K562 (cell line): ENCODE measurements around the gene CFAP251. TPM values are rescaled to one million over a fixed set of nuclear protein-coding genes. Genes with fewer than 3 reads are reported as not detected.

Experiments used
- ATAC-seq: fragments of 200-7000 bp; cut with Tn5 transposase; 3 replicates; pipeline ENCODE4 v1.9.1; 2020; ENCODE audit warnings: moderate library complexity
- BruUV-seq: library from RNA; stranded (reverse); fragments of 400-500 nt; replicated peaks from 2 replicates; lab custom pipeline; 2021; lab: Mats Ljungman, UMichigan
- CTCF ChIA-PET: fragments of 300-600 bp; formaldehyde crosslinking; extraction: SDS; loops from one replicate; lab custom pipeline; 2021; ENCODE audit warnings: low intra/inter-chr PET ratio; lab: Yijun Ruan, JAX
- POLR2A ChIA-PET: fragments of 300-600, 350-650 bp; sonication (Branson Sonifier 250); formaldehyde crosslinking; extraction: SDS; loops from one replicate; lab custom pipeline; 2021; ENCODE audit warnings: antibody characterized with exemption, inconsistent platforms; lab: Yijun Ruan, JAX
- DNase-seq, 4 experiments: peaks; one replicate each; pipeline versions ENCODE4 v3.0.0 to v3.0.0-alpha.2; 2011 to 2018; ENCODE audit warnings: low spot score in 3 of 4, mixed read lengths in 3 of 4; ENCODE audit errors: extremely low read depth in 1 of 4
- FAIRE-seq: peaks from 2 replicates; lab custom pipeline; 2011; peaks lifted over from hg19 to GRCh38; lab: Jason Lieb, UNC
- H2AFZ ChIP-seq: 2 replicates; pipeline ENCODE4 v1.6.0; 2011; ENCODE audit warnings: low read depth, low read length, control low read depth, inconsistent platforms
- H3K27ac ChIP-seq: fragments of 200-600 bp; 3 replicates; pipeline ENCODE4 v1.8.0; 2011; ENCODE audit warnings: low read depth, mild to moderate bottlenecking, control low read depth, inconsistent platforms, low read length, moderate library complexity, mixed read lengths; ENCODE audit errors: extremely low read depth
- H3K27me3 ChIP-seq, 2 experiments: fragments of 300-600 bp in 1 of 2; 2 replicates in 1 of 2; 3 replicates in 1 of 2; pipeline versions ENCODE4 v1.6.0 to v1.8.0; 2011; ENCODE audit warnings: inconsistent platforms in 2 of 2, low read length in 2 of 2, mild to moderate bottlenecking in 1 of 2, mixed read lengths in 1 of 2, moderate library complexity in 1 of 2; ENCODE audit not compliant: control insufficient read depth in 2 of 2, insufficient read depth in 2 of 2
- H3K36me3 ChIP-seq: fragments of 300-600 bp; 3 replicates; pipeline ENCODE4 v1.8.0; 2011; ENCODE audit warnings: mild to moderate bottlenecking, low read length, inconsistent platforms; ENCODE audit not compliant: control insufficient read depth, insufficient read depth
- H3K4me1 ChIP-seq, 2 experiments: fragments of 200-600 bp in 1 of 2; replicated peaks in 1 of 2; 2 replicates in 1 of 2; 3 replicates in 1 of 2; pipeline versions ENCODE4 v1.5.1 to v1.8.0; 2011; ENCODE audit warnings: inconsistent platforms in 2 of 2, low read length in 2 of 2, mild to moderate bottlenecking in 1 of 2, mixed read lengths in 1 of 2, moderate library complexity in 1 of 2; ENCODE audit not compliant: control insufficient read depth in 2 of 2, insufficient read depth in 2 of 2
- H3K4me2 ChIP-seq: 2 replicates; pipeline ENCODE4 v1.6.1; 2011; ENCODE audit warnings: low read length, control low read depth, inconsistent platforms, mixed read lengths; ENCODE audit not compliant: insufficient read depth
- H3K4me3 ChIP-seq: fragments of 200-600 bp; sonication (generic), shearing (Covaris generic); 2 replicates; pipeline ENCODE4 v1.5.1; 2016; ENCODE audit warnings: control low read depth, inconsistent platforms
- H3K79me2 ChIP-seq: fragments of 200-600 bp; 3 replicates; pipeline ENCODE4 v1.8.0; 2011; ENCODE audit warnings: low read length, inconsistent platforms; ENCODE audit not compliant: control insufficient read depth, insufficient read depth
- H3K9ac ChIP-seq, 2 experiments: 2 replicates each; pipeline versions ENCODE4 v1.6.0 to v1.6.1; 2011; ENCODE audit warnings: low read depth in 2 of 2, low read length in 2 of 2, control low read depth in 1 of 2, inconsistent platforms in 1 of 2, mild to moderate bottlenecking in 1 of 2, mixed read lengths in 1 of 2; ENCODE audit not compliant: insufficient read depth in 1 of 2
- H3K9me1 ChIP-seq: one replicate; pipeline ENCODE4 v1.6.0; 2011; ENCODE audit warnings: inconsistent platforms, mild to moderate bottlenecking, low read length, moderate library complexity; ENCODE audit not compliant: control insufficient read depth, insufficient read depth
- H3K9me3 ChIP-seq: replicated peaks from 2 replicates; pipeline ENCODE4 v1.5.1; 2011; ENCODE audit warnings: low read depth, low read length, inconsistent platforms; ENCODE audit not compliant: control insufficient read depth, insufficient read depth
- H4K20me1 ChIP-seq: replicated peaks from 2 replicates; pipeline ENCODE4 v1.6.1; 2011; ENCODE audit warnings: low read length, inconsistent platforms, mixed read lengths; ENCODE audit not compliant: control insufficient read depth, insufficient read depth
- BRF2 ChIP-seq: IDR thresholded peaks from 3 replicates; pipeline ENCODE4 v1.6.1; 2011; ENCODE audit warnings: borderline replicate concordance, mild to moderate bottlenecking; ENCODE audit not compliant: insufficient read length, insufficient read depth
- CHCHD3 ChIP-seq: fragments of 250-450 bp; sonication (Bioruptor Pico); IDR thresholded peaks from 2 replicates; pipeline ENCODE4 v2.1.2; 2022; ENCODE audit warnings: mild to moderate bottlenecking
- CREM ChIP-seq: IDR thresholded peaks from 2 replicates; pipeline ENCODE4 v1.6.1; 2014; ENCODE audit warnings: antibody characterized with exemption, low read depth
- HMGN3 ChIP-seq: IDR thresholded peaks from 2 replicates; pipeline ENCODE4 v1.6.1; 2011; ENCODE audit warnings: borderline replicate concordance, low read depth, mild to moderate bottlenecking, mixed read lengths, low read length; ENCODE audit not compliant: insufficient read length; ENCODE audit errors: extremely low read depth
- HNRNPK ChIP-seq: fragments of 200-400 bp; formaldehyde crosslinking; IDR thresholded peaks from one replicate; pipeline ENCODE4 v1.6.1; 2018; ENCODE audit warnings: mild to moderate bottlenecking, low read depth, low read length; ENCODE audit not compliant: poor library complexity, severe bottlenecking
- HNRNPL ChIP-seq: fragments of 200-400 bp; formaldehyde crosslinking; IDR thresholded peaks from 2 replicates; pipeline ENCODE4 v1.6.1; 2017; ENCODE audit warnings: low read depth, mild to moderate bottlenecking, low read length
- MXI1 ChIP-seq: IDR thresholded peaks from 2 replicates; pipeline ENCODE4 v1.6.1; 2011; ENCODE audit warnings: low read depth, mild to moderate bottlenecking, improper control_type of control experiment, low read length
- PHTF2 ChIP-seq: fragments of 250-450 bp; sonication (Bioruptor Pico); IDR thresholded peaks from 2 replicates; pipeline ENCODE4 v1.5.0; 2021; ENCODE audit warnings: mild to moderate bottlenecking
- POLR2H ChIP-seq: IDR thresholded peaks from 2 replicates; pipeline ENCODE4 v1.6.1; 2016; ENCODE audit warnings: missing genetic modification characterization, low read depth, mild to moderate bottlenecking, control low read depth, missing compliant biosample characterization, moderate library complexity
- SRSF9 ChIP-seq: fragments of 200-400 bp; formaldehyde crosslinking; IDR thresholded peaks from 2 replicates; pipeline ENCODE4 v1.6.1; 2017; ENCODE audit warnings: low read depth, low read length, borderline replicate concordance
- SUPT5H ChIP-seq: fragments of 450-650 bp; IDR thresholded peaks from 2 replicates; pipeline ENCODE4 v1.6.1; 2016
- WGBS: fragments of 100-300 bp; shearing (Covaris generic); methylation state at CpG from one replicate; pipeline ENCODE4 v1.1.6; 2016; ENCODE audit warnings: low coverage, mixed read lengths; ENCODE audit not compliant: insufficient coverage; ENCODE audit errors: missing lambda C conversion rate; 5-methylcytosine and 5-hydroxymethylcytosine counted together
- in situ Hi-C: fragments of 300-500 bp; cut with MboI; formaldehyde crosslinking; loops from 4 replicates; pipeline ENCODE4 v1.15.0; 2018; ENCODE audit warnings: inconsistent platforms, mixed read lengths
- intact Hi-C: fragments of 100-400 bp; cut with micrococcal nuclease; formaldehyde crosslinking; loops from 2 replicates; pipeline ENCODE4 v1.14.2; 2022
- polyA plus RNA-seq, 8 experiments: library from polyadenylated mRNA; depleted of rRNA in 4 of 8; stranded (reverse) in 5 of 8; unstranded in 3 of 8; fragments of >200 nt; fragmentation: Nextera tagmentation in 2 of 8; fragmentation: Illumina TruSeq in 1 of 8; extraction: Ambion mirVana in 2 of 8; extraction: Trizol in 1 of 8; gene quantifications; 2 replicates each; pipeline versions ENCODE4 v1.2.1 to v1.2.3, GENCODE V29; 2011 to 2014; ENCODE audit warnings: inconsistent platforms in 1 of 8, missing spikeins in 1 of 8
- total RNA-seq, 7 experiments: library from RNA; depleted of rRNA in 6 of 7; stranded (reverse); fragments of >200 nt in 6 of 7; fragmentation: Illumina TruSeq in 2 of 7; extraction: Trizol in 2 of 7; gene quantifications; 2 replicates each; pipeline versions ENCODE4 v1.2.1 to v1.2.3, GENCODE V29; 2011 to 2021; ENCODE audit warnings: low replicate concordance in 1 of 7

Gene CFAP251
- total and polyA plus RNA-seq, 9 of the 15 experiments (the other 6 are each of a cell fraction or from before 2014, with no cell fraction given): 16.6 to 31.0 (median 19.1) TPM

DNA sequence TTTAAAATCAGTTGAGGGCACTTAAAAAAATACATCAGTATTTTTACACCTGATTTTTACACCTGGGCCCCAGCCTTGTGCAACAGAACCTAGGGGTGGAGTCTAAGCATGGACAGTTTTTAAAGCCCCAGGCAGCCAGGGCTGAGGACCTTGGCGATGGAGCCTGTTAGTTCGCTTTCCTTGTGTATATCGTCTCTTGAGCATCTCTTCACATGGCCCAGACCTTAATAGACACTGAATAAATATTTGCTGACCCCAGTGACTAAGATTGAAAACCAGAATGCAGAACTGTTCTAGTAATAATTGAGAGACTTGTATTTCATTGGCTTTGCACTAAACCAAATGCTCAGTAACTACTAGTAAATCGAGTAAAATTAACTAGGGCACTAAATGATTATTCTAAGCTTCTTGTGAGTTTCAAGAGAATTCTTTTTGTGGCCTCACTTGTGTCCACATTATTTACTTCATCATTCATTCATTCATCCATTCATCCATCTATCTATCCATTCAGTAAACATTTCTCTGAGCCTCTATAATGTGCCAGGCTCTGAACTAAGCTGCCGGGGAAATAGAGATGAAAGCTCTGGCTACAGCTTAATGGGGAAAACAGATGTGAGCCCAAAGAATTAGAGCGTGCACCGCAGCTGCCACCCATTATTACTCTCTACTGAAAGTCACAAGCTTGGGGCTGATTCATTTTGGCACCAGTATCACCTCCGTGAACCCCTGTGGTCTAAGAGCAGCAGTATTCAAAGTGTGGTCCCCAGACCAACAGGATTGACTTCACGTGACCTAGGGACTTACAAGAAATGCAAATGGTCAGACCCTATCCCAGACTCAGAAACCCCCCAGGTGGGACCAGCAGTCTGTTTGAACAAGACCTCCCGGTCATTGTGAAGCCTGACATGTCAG, 72.6 kb downstream of the CFAP251 start:
- H3K4me1 ChIP-seq: peaks cover 0 to 2% of the 10 kb centered on the region in 2 experiments; a peak in 1 of 5 replicates
- in situ Hi-C loops: no loop called here
- H3K36me3 ChIP-seq: no peaks in the 10 kb centered on the region
- 26% methylated on average over 10 of the region's 10 CpGs for WGBS
- ATAC-seq (no peak), FAIRE-seq (no peak), DNase-seq (no peak)
- H3K27ac ChIP-seq: no peak overlapping the region
- H4K20me1 ChIP-seq: 0 out of 2 replicates have a peak, but pooled peaks cover 3% of the 10 kb centered on the region
- H3K4me2 ChIP-seq: no peak overlapping the region
- H3K79me2 ChIP-seq: no peaks in the 10 kb centered on the region
- TF ChIP-seq MXI1 (no peak), HMGN3 (no peak), HNRNPL (no peak), PHTF2 (CRISPR knock-in tag) (no peak), CHCHD3 (CRISPR knock-in tag) (no peak), POLR2H (tag) (no peak), SUPT5H (no peak), BRF2 (no peak), CREM (no peak), SRSF9 (no peak), HNRNPK (no peak)
- no peaks in the 10 kb centered on the region for H3K9me3 ChIP-seq
- H3K27me3 ChIP-seq: no peaks in the 10 kb centered on the region
- intact Hi-C loops: no loop called here
- H3K9ac ChIP-seq: no peak overlapping the region
- H3K9me1 ChIP-seq: no peaks in the 10 kb centered on the region
- no peak overlapping the region for H2AFZ ChIP-seq
- CTCF ChIA-PET: no interaction called here
- POLR2A ChIA-PET: interaction anchor here (1.1 kb wide), 2 partner anchors 15 to 36 kb away, joined by 3 to 4 read pairs; no protein-coding TSS in a partner anchor
- BruUV-seq: no TSS peak
- H3K4me3 ChIP-seq: no peak overlapping the region
